Measurements from ENCODE around the gene SMAD6. TPM values are rescaled to one million over a fixed set of nuclear protein-coding genes. Genes with fewer than 3 reads are reported as not detected.

SMAD6 gene
- total and polyA plus RNA-seq, 2 experiments from 2014 or later = 3.6 to 32.9 TPM

DNA sequence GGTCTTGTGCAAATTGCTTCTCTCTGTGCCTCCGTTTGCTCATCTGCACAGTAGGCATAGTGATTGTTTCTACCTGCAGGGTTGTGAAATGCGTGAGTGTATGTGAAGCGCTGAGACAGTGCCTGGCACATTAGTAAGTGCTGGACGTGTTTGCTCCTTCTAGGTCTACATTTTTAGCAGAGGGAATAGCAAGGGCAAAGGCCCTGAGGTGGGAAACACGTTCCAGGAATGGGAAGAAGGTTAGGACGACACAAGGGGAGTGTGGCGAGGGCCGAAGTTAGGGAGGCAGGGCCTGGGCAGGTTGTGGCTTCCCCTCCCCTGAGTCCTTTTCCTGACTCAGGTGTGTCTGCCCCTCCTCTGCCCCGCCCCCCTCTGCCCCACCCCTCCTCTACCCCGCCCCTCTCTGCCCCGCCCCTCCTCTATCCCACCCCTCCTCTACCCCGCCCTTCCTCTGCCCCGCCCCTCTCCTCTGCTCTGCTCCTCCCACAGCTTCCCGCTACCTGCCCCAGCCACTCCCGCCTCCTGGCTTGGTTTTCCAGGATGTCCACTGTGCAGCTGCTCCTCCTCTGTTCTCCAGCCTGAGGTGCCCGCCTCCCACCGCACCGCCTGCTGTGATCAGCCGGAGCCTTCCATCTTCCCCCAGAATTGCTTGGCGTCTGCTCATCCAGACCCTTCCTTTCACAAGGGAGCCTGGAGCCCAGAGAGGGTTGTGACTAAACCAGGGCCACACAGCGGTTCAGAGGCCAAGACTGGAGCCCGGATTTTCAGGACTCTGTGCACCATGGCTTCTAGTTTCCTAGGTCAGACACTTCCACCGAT, 31.1 kb upstream of the SMAD6 start:
- H3K4me2 ChIP-seq (ENCODE audit: unreplicated experiment) = no peak overlapping the region
- no peaks in the 10 kb centered on the region for H3K36me3 ChIP-seq (ENCODE audit: low read depth)
- no peaks in the 10 kb centered on the region for H3K9me3 ChIP-seq (ENCODE audit: low read depth)
- WGBS, 2 experiments (ENCODE audit: low coverage in 1 of 2, low lambda C conversion rate in 2 of 2, missing lambda C conversion rate in 2 of 2) = 50 to 63% methylated on average over 16 to 23 of the region's 23 CpGs
- in situ Hi-C loops (cut with MboI) = no loop called here
- no peak for DNase-seq
- H3K79me2 ChIP-seq (ENCODE audit: insufficient read depth) = no peaks in the 10 kb centered on the region
- H3K27me3 ChIP-seq (replicated peaks; ENCODE audit: insufficient read depth) = no peaks in the 10 kb centered on the region
- no peaks in the 10 kb centered on the region for H3F3A ChIP-seq (ENCODE audit: insufficient read depth)
- no peaks in the 10 kb centered on the region for H3K4me1 ChIP-seq (ENCODE audit: insufficient read depth)
- H3K4me3 ChIP-seq = no peak overlapping the region
- no peak overlapping the region for H3K27ac ChIP-seq
- H3K9ac ChIP-seq = no peak overlapping the region
- TF ChIP-seq EZH2 (IDR thresholded peaks at IDR 0.05; ENCODE audit: insufficient read depth, poor library complexity, severe bottlenecking) (no peak), EZH2phosphoT487 (IDR thresholded peaks at IDR 0.05; ENCODE audit: insufficient read depth, low read depth) (no peak)
- H3K9me2 ChIP-seq (ENCODE audit: insufficient read depth) = no peaks in the 10 kb centered on the region
- H4K20me1 ChIP-seq (ENCODE audit: insufficient read depth) = no peaks in the 10 kb centered on the region
- H2AFZ ChIP-seq = no peak overlapping the region

DNA sequence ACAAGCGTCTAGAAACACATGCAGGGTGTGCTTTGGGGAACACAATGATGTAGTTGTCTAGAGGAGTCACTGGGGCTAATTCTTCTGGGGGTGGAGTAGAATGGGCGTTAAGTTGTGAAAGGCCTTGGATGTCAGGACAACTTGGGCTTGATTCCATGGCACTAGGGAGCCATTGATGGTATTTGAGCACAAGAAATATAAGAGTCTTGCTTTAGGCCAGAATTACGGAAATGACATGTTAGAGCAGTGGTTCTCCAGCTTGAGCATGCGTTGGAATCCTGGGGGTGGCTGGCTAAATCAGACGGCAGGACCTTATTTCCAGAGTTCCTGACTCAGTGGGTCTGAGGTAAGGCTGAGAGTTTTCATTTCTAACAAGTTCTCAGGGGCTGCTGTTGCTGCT, 29.2 kb upstream of the SMAD6 start:
- in situ Hi-C loops (cut with MboI) = no loop called here
- TF ChIP-seq EZH2phosphoT487 (IDR thresholded peaks at IDR 0.05; ENCODE audit: insufficient read depth, low read depth) (no peak), EZH2 (IDR thresholded peaks at IDR 0.05; ENCODE audit: insufficient read depth, poor library complexity, severe bottlenecking) (no peak)
- Histone ChIP-seq H3K9me2 (ENCODE audit: insufficient read depth) (no peaks in the 10 kb centered on the region), H3K9me3 (ENCODE audit: low read depth) (no peaks in the 10 kb centered on the region), H2AFZ (no peak overlapping the region), H3F3A (ENCODE audit: insufficient read depth) (no peaks in the 10 kb centered on the region), H3K79me2 (ENCODE audit: insufficient read depth) (no peaks in the 10 kb centered on the region), H3K4me2 (ENCODE audit: unreplicated experiment) (no peak overlapping the region), H3K4me1 (ENCODE audit: insufficient read depth) (no peaks in the 10 kb centered on the region), H3K27me3 (replicated peaks; ENCODE audit: insufficient read depth) (no peaks in the 10 kb centered on the region), H4K20me1 (ENCODE audit: insufficient read depth) (no peaks in the 10 kb centered on the region), H3K9ac (no peak overlapping the region), H3K27ac (no peak overlapping the region), H3K36me3 (ENCODE audit: low read depth) (no peaks in the 10 kb centered on the region), H3K4me3 (no peak overlapping the region)
- DNase-seq = no peak
- WGBS, 2 experiments (ENCODE audit: low coverage in 1 of 2, low lambda C conversion rate in 2 of 2, missing lambda C conversion rate in 2 of 2) = 75 to 77% methylated on average over 5 of the region's 5 CpGs

GRCh38 chr15:66673410-66674322, 28.4 kb upstream of the SMAD6 start:
- H3K4me1 ChIP-seq (ENCODE audit: insufficient read depth) = no peaks in the 10 kb centered on the region
- no peaks in the 10 kb centered on the region for H3K9me2 ChIP-seq (ENCODE audit: insufficient read depth)
- 69 to 70% methylated on average over 22 to 27 of the region's 27 CpGs for WGBS, 2 experiments (ENCODE audit: low coverage in 1 of 2, low lambda C conversion rate in 2 of 2, missing lambda C conversion rate in 2 of 2)
- H3F3A ChIP-seq (ENCODE audit: insufficient read depth) = no peaks in the 10 kb centered on the region
- no peak overlapping the region for H3K27ac ChIP-seq
- H4K20me1 ChIP-seq (ENCODE audit: insufficient read depth) = no peaks in the 10 kb centered on the region
- no peaks in the 10 kb centered on the region for H3K27me3 ChIP-seq (replicated peaks; ENCODE audit: insufficient read depth)
- H3K4me3 ChIP-seq = no peak overlapping the region
- H3K4me2 ChIP-seq (ENCODE audit: unreplicated experiment) = no peak overlapping the region
- no peaks in the 10 kb centered on the region for H3K9me3 ChIP-seq (ENCODE audit: low read depth)
- H3K36me3 ChIP-seq (ENCODE audit: low read depth) = no peaks in the 10 kb centered on the region
- H2AFZ ChIP-seq = no peak overlapping the region
- peak; percentile 37 for DNase-seq
- H3K79me2 ChIP-seq (ENCODE audit: insufficient read depth) = no peaks in the 10 kb centered on the region
- in situ Hi-C loops (cut with MboI) = no loop called here
- no peak overlapping the region for H3K9ac ChIP-seq
- no peak for TF ChIP-seq EZH2 (IDR thresholded peaks at IDR 0.05; ENCODE audit: insufficient read depth, poor library complexity, severe bottlenecking)
- no peak for TF ChIP-seq EZH2phosphoT487 (IDR thresholded peaks at IDR 0.05; ENCODE audit: insufficient read depth, low read depth)

- H3K9me3 ChIP-seq (ENCODE audit: low read depth) = no peaks in the 10 kb centered on the region
- TF ChIP-seq EZH2phosphoT487 (IDR thresholded peaks at IDR 0.05; ENCODE audit: insufficient read depth, low read depth) (no peak), EZH2 (IDR thresholded peaks at IDR 0.05; ENCODE audit: insufficient read depth, poor library complexity, severe bottlenecking) (no peak)
- H3K36me3 ChIP-seq (ENCODE audit: low read depth) = no peaks in the 10 kb centered on the region
- no peaks in the 10 kb centered on the region for H3K9me2 ChIP-seq (ENCODE audit: insufficient read depth)
- H3F3A ChIP-seq (ENCODE audit: insufficient read depth) = no peaks in the 10 kb centered on the region
- no peak for DNase-seq
- no peaks in the 10 kb centered on the region for H4K20me1 ChIP-seq (ENCODE audit: insufficient read depth)
- H2AFZ ChIP-seq = no peak overlapping the region
- H3K4me2 ChIP-seq (ENCODE audit: unreplicated experiment) = no peak overlapping the region
- in situ Hi-C loops (cut with MboI) = no loop called here
- H3K79me2 ChIP-seq (ENCODE audit: insufficient read depth) = no peaks in the 10 kb centered on the region
- no peak overlapping the region for H3K9ac ChIP-seq
- H3K4me1 ChIP-seq (ENCODE audit: insufficient read depth) = no peaks in the 10 kb centered on the region
- WGBS, 2 experiments (ENCODE audit: low coverage in 1 of 2, low lambda C conversion rate in 2 of 2, missing lambda C conversion rate in 2 of 2) = 71 to 74% methylated on average over 4 of the region's 4 CpGs
- H3K4me3 ChIP-seq = no peak overlapping the region
- no peak overlapping the region for H3K27ac ChIP-seq
- H3K27me3 ChIP-seq (replicated peaks; ENCODE audit: insufficient read depth) = no peaks in the 10 kb centered on the region
Observed at GRCh38 chr15:66674756-66675155, 27.3 kb upstream of the SMAD6 start.
